GM18520 (cell line): ENCODE results near the gene ZBTB16.
"Not testable (repeated sequence)": the region's sequence is repeated elsewhere in the genome, so short reads cannot be mapped to it uniquely, and the experiment has no call there.

ENCODE experiments used
- ATAC-seq: cut with Tn5 transposase; IDR thresholded peaks from one replicate; pipeline ENCODE4 v1.9.1; 2021; ENCODE audit not compliant: unreplicated experiment

ZBTB16 gene

DNA sequence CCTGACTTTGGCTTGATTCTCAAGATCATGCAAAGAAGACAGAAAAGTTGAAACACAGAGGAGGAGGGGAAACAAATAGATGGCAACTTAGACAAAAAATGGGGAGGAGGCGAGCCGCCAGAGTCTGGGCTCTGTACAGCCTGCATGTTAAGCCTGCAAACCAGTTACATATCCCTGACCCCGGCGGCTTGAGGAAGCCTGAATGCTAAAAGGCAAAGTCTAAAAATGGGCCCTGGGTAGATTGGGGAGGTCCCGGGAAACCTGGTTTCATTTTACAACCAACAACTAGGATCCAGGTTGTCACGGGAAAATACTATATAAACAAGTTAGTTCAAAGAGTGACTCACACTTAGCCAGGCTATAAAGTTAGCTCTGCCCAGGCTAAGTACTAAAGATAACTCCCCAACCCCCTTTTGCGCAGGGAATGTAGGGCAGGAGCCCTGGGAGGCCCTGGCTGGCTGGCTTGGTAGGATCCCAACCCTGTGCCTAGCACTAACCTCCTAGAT, 18.8 kb upstream of the ZBTB16 start:
- no peak for ATAC-seq

DNA sequence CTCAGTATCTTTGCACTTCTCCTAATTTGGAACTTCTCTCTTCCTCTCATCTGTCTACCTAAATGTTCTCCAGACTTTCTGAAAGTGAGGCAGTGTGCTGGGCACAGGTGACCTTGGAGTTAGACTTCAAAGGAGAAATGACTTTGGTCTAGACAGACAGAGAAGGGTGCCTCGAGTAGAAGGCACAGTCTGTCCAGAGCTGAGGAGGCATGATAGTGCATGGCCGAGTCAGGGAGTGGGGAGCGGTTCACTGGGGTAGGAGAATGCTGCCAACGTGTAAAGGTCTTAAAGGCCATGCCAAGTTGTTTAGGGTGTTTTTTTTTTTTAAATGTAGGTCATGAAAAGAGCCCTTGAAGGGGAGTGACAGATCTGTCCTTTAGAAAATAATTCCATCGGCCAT, 17.3 kb upstream of the ZBTB16 start:
- no peak for ATAC-seq

DNA sequence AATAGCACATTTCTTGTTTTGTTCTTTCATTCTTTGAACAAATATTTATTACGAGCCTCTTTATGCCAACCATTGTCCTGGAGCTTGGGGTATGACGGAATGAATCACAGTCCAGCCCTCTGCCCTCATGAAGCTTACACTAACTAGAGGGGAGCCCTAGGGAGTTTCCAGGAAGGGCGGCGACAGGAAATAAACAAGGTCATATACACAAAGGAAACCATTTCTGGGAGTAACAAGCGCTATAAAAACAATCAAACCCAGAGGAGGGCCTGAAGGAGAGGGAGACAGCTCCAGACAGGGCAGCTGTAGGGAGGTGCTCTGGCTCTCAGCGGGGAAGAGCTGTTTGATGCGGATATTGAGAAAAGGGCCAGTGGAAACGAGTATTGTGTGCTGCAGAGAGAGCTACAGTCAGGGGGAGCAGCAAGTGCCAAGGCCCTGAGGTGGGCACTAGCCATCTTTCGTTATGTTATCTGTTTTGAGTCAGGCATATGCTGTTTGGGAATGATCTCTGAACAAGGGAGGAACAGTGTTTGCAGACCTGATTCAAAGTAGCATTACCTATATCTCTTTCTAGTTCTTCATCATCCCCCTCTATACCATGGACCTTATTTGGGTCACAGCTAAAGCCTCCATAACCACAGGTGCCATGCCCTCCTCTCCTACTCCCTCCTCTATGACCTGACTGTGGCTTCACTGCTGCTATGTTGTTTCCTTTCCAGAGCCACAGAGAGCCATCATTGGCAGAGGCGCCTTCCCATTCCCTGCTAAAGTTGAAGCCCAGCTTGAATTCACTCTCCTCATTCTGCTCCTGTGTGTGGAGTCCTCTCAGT, 15.3 kb upstream of the ZBTB16 start:
- no peak for ATAC-seq

DNA sequence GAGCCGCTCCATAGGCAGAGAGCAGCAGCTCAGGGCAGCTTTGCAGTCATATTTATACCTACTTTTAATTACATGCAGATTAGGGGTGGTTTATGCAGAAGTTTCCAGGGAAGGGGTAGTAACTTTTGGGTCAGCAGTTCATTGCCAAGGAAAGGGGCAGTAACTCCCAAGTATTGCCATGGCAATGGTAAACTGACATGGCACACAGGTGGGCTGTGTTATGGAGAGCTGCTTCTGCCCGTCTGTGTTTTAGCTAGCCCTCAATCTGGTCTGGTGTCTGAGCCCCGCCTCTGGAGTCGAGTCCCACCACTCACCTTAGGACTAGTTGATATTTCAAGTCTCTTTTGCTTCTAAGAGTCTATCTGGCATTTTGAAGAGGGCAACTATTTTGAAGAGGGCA, 12.2 kb upstream of the ZBTB16 start:
- ATAC-seq, result no peak

DNA sequence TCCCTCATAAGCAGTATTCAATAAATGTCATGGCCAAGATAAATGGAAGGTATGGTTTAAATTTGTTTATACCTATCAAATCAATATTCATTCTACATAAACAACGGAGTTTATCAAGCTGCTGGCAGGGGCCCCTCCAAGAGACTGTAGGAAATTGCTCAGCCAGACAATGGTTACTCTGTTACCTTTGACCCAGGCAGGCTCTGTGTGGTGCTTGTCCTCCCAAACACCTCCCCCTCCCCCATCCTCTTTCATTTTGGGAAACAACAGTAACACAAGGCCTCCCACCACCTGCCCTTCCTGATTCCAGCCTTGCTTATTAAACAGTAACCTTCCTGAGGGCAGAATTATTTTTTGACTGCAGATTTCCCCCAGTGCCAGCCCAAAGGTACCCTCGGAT, 10.5 kb upstream of the ZBTB16 start:
- ATAC-seq, result no peak

DNA sequence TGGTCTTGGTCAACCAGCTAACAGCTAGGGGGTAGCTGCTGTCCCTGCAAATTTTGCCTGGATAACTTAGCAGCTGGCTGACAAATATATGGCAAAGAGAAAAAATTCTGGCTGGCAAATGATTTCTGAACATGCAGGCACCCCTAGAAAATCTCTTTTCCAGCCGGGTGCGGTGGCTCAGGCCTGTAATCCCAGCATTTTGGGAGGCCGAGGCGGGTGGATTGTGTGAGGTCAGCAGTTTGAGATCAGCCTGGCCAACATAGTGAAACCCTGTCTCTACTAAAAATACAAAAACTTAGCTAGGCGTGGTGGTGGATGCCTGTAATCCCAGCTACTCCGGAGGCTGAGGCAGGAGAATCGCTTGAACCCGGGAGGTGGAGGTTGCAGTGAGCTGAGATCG, 9.7 kb upstream of the ZBTB16 start:
- not testable (repeated sequence) for ATAC-seq

DNA sequence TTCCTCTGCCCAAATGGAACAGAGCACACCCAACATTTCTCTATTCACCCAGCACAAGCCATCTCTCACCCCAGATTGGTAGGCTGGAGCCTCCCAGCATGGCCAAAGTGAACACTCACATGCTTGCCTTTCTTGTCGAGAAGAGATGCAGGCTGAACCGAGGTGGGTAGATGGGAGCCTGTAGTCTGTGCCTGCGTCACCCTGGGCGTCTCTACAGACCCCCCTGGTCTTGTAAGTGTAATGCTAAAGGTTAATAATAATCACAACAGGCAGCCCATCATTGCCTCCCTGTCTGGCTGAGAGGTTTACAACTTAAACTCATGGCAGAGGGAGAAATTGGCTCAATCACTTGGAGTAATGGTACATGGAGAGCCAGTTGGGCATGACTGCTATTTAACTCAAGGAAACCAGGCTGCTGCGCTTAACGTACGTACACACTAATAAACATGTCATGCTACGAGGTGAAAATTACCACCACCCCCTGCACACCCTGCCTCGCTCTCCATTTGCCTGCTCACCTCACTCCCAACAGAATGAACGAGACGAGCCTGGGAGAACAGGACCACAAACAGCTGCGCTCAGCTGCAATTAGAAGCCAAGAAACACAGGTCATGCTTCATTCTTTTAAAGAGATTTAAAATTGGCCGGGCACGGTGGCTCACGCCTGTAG, 9.1 kb upstream of the ZBTB16 start:
- ATAC-seq, result no peak

DNA sequence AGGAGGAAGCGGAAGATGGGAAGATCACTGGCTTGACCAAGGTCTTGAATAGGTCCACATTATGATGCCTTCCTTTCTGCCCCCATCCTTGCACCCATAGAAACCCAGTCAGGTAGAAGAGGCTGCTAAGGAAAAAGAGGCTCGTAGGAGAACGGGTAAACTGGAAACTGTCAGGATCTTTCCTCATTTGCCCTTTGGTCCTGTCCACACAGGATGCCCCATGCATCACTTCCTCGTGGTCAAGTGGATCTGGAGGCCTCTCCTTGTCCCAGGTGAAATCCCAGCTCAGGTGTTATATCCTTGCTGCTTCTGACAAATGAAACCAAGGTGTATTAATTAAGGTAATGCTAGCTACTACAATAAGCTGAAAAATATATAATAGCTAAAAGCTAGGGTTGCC, 8.0 kb upstream of the ZBTB16 start:
- ATAC-seq, result no peak

DNA sequence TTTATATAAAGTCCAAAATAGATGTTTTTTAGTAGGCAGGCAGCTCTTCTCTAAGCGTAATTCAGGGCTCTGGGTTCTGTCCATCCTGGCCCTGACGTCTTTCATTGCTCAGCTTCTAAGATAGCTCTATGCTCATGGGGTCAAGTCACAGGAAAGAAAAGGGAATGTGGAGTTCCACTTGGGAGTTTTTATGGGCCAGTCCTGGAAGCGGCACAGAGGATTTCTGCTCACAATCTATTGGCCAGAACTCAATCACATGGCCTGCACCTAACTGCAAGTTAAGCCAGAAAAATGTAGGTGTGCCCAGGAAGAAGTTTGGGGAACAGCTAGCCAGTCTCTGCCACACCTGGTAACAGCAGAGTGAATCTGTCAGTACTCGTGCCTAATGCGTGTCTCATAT, 7.4 kb upstream of the ZBTB16 start:
- ATAC-seq, result no peak

DNA sequence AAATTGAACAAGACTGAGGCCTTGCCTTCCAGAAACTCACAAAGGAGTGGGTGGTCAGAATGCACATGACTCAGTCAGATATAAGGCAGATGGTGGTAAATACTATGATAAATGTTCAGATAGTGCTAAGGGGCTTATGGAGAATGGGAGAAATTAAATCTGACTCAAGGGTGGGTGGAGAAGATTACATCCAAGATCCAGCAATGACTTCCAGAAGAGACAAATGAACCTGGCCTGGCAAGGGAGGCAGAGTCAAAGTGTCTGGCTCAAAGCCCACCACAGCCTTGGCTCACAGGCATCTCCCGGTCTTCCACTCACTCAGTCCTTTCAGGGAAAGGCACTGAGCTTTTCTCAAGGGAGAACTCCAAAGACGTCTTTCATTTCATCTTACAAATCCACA, 6.1 kb upstream of the ZBTB16 start:
- no peak for ATAC-seq

DNA sequence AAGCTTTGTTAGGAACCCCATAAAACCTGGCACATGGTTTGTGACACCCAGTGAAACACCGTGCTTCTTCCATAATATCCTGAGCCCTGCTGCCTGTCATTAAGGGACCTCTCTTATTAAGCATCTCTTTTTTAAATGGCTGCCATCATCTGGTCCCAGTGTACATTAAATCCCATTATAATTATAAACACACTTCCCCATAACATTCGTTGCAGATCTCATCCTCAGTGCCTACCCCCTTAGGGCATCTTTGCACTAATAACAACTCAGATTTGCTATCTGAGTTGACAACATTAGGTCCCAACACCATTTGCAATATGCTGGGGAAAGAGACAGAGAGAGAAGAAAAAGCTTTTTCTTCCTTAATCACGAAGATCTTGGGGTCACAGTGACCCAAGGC, 4.7 kb upstream of the ZBTB16 start:
- no peak for ATAC-seq

DNA sequence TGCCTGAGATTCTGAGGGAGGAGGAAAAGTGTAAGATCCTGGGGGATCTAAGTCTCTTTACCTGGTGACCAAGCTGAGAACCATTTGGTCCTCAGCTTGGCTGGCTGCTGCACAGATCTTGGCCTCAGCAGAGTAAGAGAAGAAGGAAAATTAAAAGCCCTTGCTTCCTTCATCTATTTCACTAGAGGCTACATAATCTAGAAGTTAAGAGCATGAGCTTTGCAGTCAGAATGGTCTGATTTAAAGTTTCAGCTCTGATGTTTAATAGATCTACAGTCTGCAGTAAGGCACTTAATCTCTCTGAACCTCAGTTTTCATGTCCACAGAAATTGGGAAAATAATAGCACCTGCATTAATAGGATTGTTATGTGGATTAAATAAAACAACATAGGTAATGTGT, 3.1 kb upstream of the ZBTB16 start:
- ATAC-seq, result no peak

DNA sequence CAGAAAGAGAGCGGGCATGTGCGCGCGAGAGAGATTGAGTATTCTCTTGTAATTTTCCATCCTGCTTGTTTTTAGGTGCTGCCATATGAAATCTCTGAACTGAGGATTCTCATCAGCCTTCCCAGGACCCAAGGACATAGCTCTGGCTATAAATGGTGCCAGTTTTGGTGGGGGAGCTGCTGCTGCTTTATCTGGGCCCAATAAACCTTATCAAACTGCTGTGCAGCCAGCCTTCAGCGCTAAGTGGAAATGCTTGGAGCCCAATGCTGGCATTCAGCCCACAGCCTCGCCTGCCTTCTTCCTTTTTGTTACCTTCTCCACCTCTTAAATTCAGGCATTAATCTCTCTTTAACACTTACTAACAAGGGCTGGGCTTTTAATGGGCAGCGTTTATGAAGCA, 2.4 kb upstream of the ZBTB16 start:
- no peak for ATAC-seq

DNA sequence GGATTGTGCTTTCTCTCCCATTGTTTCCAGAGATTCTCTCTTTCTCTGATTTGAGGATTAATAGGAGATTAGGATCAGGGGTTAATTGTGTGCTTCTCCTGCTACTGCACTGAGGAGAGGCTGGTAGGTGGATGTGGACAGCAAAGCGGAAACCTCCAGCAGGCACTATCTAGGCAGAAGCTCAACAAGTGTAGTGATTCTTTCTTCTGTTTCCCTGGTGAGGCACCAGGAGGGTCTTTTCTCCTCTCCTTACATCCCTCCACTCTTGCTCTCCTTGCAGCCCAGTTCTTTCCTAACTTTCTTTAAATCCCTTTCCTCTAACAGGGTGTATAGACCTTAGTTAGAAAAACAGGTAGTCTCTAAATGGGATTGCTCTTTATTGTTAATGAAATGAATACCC, 1.9 kb upstream of the ZBTB16 start:
- no peak for ATAC-seq

DNA sequence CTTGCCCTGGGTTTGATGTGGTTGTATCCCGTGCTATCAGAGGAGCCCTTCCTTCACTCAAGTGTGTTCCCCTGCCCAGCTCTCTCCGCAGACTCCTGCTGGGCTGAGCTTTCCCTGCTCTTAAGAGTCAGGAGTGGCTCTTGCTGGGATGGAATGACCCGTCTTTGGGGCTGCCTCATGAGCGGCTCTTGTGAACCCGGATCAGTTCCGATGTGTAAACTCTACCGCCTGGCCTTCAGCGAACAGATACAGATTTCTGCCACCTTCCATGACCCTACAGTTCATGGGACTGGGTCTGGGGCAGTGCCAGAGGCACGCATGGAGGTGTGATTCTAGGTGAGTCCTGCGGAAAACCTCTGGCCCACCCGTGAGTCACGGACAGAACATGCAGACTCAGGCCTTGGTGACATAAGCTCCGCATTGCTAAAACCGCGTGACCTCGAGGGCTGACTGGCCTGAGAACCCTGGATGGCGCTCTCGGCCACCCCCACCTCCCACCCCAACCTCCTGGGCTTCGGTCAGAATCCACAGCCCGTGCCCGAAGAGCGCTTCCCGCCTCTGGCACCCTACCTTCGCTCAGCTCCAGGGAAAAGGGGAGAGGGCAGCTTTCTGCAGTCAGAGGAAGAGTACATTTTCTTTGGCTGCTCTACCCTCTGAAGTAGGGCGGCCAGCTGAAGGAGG, 1.3 kb upstream of the ZBTB16 start:
- no peak for ATAC-seq

DNA sequence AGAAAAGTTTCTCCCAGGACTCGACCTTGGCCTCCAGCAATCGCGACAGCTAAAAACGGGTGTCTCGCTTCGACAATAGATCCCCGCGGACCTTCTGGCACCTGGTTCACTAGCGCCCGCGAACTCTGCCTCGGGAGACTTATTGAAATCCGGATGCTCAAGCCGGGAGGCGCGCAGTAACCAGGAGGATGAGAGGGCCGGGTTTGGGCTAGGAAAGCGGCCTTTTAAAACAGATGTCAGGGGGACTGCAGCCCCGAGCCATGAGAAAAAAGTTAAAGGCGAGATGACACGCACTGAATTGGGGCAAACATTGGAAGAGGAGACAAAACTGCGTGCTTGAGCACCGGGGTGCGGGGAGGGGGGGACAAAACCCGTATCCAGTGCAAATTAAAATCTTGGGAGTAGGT, 637 bp upstream of the ZBTB16 start:
- ATAC-seq, result no peak

DNA sequence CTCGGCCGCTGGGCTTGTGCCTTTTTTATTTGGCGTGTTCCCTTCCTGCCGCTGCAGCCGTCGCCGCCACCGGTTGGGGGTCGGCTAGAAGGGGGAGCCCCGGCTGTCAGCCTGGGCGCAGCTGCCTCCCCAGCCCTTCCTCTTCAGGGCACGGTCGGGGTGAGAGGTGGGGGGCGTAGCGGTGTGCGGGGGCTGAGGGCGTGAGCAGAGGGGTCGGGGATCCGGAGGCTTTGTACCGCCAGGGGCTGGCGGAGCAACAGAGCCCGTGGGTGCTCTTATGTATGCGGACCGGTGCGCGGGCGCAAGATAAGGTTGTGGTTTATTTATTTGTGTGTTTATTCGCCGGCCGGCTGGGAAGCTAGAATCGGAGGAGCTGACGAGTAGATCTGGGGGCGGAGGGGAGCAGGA, 477 bp downstream of the ZBTB16 start:
- ATAC-seq, result no peak

DNA sequence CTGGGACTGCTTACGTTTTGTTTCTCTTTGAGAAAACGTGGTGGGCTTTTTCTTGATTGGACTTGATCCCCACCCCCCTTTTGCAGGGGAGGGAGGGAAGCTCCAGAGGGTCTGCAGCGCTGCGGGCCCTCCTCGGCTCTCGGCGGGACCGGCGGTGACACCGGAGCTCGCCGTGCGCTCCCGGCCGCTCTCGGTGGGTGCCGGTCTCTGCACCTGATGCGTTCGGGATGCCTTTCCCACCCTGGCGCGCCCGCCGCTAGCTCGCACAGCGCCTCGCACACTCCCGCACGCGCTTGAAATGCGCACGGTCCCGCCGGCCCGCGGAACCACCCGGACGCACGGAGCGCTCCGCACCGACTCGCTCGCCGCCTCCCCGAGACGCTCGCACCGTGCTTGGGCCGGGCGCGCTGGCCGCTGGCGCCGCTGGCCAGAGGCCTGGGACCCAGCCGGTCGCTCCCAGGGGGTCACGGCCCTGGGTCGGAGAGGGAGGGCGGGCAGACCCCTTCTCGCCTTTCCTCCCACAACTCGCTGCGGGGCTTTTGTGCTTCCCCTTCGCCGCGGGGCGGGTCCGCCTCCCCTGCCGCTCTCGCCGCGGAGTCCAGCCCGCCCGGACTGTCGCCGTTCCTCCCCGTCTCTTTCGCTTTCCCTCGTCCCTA, 1.0 kb downstream of the ZBTB16 start:
- no peak for ATAC-seq

DNA sequence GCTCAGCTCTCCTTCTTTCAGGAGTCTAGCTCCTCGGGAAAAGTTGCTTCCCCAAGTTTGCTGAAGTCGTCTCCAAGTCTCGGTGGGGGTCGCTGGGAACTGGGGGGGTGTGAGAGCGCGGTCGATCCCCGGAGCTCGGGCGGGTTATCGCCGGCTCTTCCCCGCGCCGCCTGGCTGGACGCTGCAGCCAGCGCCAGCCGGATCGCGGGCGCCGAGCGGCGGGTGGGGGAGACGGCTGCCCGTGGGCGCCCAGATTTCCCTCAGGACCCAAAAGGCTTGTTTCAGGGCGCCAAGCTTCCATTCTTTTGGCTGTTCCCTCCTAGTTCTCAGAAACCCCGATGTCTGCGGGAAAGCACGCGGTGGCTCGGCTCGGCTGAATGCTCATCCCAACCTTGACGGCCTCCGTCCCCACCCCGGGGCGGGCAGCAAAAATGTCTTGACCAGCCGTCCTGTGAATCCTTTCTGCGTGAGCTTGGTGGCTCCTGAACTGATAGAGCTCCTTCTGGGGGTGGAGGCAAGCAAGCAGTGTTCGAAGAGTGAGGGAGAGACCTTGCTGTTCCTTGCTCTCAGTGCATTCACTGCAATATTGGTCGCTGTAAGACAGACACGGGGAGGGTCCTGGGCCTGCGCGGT, 1.7 kb downstream of the ZBTB16 start:
- no peak for ATAC-seq

DNA sequence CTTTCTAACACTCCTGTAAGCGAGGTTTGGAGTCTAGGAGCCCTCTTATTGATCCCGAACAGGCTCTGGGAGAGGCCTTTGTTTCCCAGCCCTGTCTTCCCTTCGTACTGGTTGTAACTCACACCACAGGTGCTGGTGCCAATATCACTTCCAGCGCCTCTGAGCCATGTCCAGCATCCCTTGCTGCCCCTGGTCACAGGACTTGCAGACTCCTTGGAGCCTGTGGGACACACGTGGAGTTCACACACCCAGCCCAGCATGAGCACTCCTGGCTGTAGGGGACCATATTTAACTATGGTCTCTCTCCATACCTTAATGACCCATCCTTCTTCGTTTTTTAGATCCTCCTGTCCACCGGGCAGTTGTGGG, 2.2 kb downstream of the ZBTB16 start:
- no peak for ATAC-seq

DNA sequence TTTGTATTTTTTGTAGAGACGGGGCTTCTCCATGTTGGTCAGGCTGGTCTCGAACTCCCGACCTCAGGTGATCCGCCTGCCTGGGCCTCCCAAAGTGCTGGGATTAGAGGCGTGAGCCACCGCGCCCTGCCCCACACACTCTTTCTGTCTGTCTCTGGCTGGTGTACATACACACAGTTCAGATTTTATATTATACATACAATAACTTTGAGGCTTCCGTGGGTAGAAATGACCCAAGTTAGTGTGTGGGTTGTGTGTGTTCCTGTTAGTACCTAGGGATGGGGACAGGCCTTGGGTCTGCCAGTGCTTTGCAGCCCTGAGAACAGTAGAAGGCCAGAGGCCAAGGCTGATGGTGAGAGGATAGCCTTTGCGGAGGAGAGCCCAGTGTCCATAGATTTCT, 2.8 kb downstream of the ZBTB16 start:
- no peak for ATAC-seq
